Thyroid gland (tissue), 4 donors: Measurements from ENCODE around the gene CCZ1B. TPM values are rescaled to one million over a fixed set of nuclear protein-coding genes. Genes with fewer than 3 reads are reported as not detected.
A peak's percentile ranks its signal among the peaks of the same experiment; 100 is the strongest.
"Not testable (repeated sequence)": the region's sequence is repeated elsewhere in the genome, so short reads cannot be mapped to it uniquely, and the experiment has no call there.

ENCODE experiments used
- DNase-seq, 2 donors: peaks; one replicate each; pipeline ENCODE4 v3.0.0-alpha.2; 2019
- H3K27ac ChIP-seq, 3 donors: fragments of 200-600 bp; sonication (generic); 1 replicate in 2 of 3; 2 replicates in 1 of 3; pipeline ENCODE4 v1.5.1; 2016 to 2019; ENCODE audit warnings: mild to moderate bottlenecking in 1 of 3, moderate library complexity in 1 of 3
- H3K27me3 ChIP-seq: fragments of 200-600 bp; sonication (generic); one replicate; pipeline ENCODE4 v1.5.1; 2019
- H3K36me3 ChIP-seq, 2 donors: fragments of 200-600 bp; sonication (generic); one replicate each; pipeline ENCODE4 v1.5.1; 2016 to 2019
- H3K4me1 ChIP-seq, 2 donors: fragments of 200-600 bp; sonication (generic); one replicate each; pipeline ENCODE4 v1.5.1; 2017 to 2019
- H3K4me3 ChIP-seq, 3 donors: fragments of 200-600 bp; sonication (generic); replicated peaks in 1 of 3; 1 replicate in 2 of 3; 2 replicates in 1 of 3; pipeline ENCODE4 v1.5.1; 2016; ENCODE audit warnings: mild to moderate bottlenecking in 1 of 3
- H3K9me3 ChIP-seq: fragments of 200-600 bp; sonication (generic); one replicate; pipeline ENCODE4 v1.5.1; 2017
- POLR2A ChIP-seq, 2 donors: fragments of 450-650 bp; IDR thresholded peaks; one replicate each; pipeline ENCODE4 v1.6.1; 2017; ENCODE audit warnings: antibody characterized with exemption in 2 of 2, mild to moderate bottlenecking in 2 of 2, moderate library complexity in 1 of 2
- WGBS, 2 donors: methylation state at CpG; one replicate each; pipeline ENCODE4 v1.1.5; 2017; 5-methylcytosine and 5-hydroxymethylcytosine counted together
- intact Hi-C: fragments of 100-400 bp; cut with DNase I; formaldehyde crosslinking; loops from one replicate; pipeline ENCODE4 v1.15.1; 2023
- total RNA-seq, 4 donors: library from RNA; depleted of rRNA; stranded (reverse); fragments of >200 nt; gene quantifications; one replicate each; pipeline ENCODE4 v1.2.3, GENCODE V29; 2016
- TF ChIP-seq, protein P1 (sequence below), 6 experiments: fragments of 200-600 bp in 3 of 6; fragments of 450-650 bp in 3 of 6; sonication (generic) in 3 of 6; IDR thresholded peaks; one replicate each; pipeline ENCODE4 v1.5.1; 2016 to 2019; ENCODE audit warnings: antibody characterized with exemption in 6 of 6, mild to moderate bottlenecking in 2 of 6, inconsistent platforms in 1 of 6, moderate library complexity in 1 of 6

CCZ1B gene
- total RNA-seq, 4 donors from 2014 or later: 26.1 to 54.4 (median 40.8) TPM

DNA sequence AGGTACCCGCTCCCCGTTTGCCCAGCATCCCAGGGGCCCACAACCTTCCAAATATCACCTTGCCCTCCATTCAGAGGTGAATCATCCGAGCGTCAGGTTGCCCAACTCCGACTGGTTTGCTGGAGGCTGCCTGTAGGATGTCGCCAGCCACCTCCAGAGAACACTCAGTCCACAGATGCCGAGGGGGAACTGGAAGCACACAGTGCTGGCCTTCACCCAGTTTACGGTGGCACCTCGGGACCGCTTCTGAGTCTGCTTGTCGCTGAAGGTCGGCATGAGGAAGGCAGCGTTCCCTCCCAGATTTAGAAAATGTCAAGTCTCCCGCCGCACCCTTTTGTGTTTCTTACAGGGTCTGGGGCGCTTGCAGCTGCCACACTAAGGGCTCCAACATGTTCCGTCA, 27.6 kb upstream of the CCZ1B start:
- H3K4me3 ChIP-seq, H3K27ac ChIP-seq, H3K4me1 ChIP-seq, intact Hi-C loops, DNase-seq, H3K36me3 ChIP-seq, H3K27me3 ChIP-seq, H3K9me3 ChIP-seq: not testable (repeated sequence)
- 91 to 92% methylated on average over 17 of the region's 17 CpGs for WGBS, 2 donors

DNA sequence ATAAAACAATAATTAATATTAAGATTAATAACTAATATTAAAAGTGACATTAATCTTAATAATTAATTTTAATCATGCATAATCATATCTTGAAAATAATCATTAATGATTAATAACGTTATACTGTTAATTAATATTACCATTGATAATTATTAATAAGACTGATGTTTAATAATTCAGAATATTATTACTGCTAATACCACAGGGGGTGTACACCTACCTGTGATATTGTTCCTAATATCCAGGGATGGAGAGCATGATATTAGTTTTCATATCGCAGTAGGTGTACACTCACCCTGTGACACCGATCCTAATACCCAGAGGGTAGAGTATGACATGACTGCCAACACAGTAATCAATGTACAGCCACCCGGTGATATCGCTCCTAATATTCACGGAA, 23.1 kb upstream of the CCZ1B start:
- WGBS, 2 donors: 89 to 92% methylated on average over 6 of the region's 6 CpGs
- H3K36me3 ChIP-seq, H3K4me1 ChIP-seq, H3K4me3 ChIP-seq, H3K27me3 ChIP-seq, H3K27ac ChIP-seq, H3K9me3 ChIP-seq, intact Hi-C loops, DNase-seq: not testable (repeated sequence)

DNA sequence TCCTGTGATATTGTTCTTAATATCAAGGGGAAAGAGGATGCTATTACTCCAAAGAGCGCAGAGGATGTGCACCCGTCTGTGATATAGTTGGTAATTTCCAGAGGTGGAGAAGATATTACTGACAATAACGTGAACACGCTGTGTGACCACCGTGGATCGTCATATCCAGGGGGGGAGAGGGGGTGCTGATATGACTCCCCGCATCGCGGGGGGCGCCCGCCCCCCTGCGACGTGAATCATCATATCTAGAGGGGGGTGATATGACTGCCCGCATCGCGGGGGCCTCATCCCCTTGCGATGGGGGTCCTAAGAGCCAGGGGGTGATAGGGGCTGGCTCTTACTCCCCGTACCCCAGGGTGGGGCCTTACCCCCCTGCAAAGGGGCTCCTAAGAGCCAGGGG, 21.7 kb upstream of the CCZ1B start:
- WGBS, 2 donors: 76 to 81% methylated on average over 9 to 17 of the region's 18 CpGs
- H3K9me3 ChIP-seq, H3K4me1 ChIP-seq, H3K27me3 ChIP-seq, H3K27ac ChIP-seq, intact Hi-C loops, DNase-seq, H3K4me3 ChIP-seq, H3K36me3 ChIP-seq: not testable (repeated sequence)

DNA sequence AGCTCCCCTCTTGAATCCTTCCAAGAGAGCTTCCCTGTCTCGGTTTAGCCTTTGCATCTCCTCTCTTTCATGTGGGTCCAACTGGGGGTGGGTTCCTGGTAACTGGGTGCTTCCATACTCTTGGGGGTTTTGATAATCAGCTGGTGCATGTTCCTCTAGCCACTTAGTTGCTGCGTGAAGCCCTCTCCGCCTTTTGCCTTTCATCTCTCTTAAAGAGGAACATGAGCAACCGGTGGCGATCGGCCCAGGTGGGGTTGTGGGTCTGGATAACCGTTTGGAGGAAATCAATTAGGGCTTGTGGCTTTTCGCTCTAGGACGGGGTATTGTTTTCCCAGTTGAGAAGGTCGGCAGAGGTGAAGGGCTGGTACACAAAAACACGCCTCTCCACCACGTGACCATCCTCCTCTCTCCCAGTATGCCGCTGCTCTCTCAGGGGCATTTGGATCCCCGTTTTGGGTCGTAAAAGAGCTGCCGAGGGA, 19.9 kb upstream of the CCZ1B start:
- H3K4me1 ChIP-seq, intact Hi-C loops, H3K4me3 ChIP-seq, H3K36me3 ChIP-seq, H3K9me3 ChIP-seq, DNase-seq, H3K27me3 ChIP-seq, H3K27ac ChIP-seq: not testable (repeated sequence)
- 53 to 58% methylated on average over 16 of the region's 16 CpGs for WGBS, 2 donors

DNA sequence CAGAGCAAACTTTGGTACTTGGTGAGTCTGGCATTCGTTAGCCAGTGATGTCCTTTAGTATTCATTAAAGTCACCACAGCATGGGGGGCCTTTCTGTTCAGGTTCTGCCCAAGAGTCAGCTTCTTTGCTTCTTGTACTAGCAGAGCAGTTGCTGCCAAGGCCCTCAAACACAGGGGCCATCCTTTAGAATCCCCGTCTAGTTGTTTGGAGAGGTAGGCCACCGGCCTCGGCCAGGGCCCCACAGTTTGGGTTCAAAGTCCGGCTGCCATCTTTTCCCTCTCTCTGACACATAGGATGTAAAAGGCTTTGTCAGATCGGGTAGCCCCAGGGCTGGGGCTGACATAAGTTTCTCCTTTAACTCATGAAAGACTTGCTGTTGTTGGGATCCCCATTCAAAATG, 17.6 kb upstream of the CCZ1B start:
- H3K4me1 ChIP-seq, DNase-seq, H3K9me3 ChIP-seq, intact Hi-C loops, H3K27ac ChIP-seq, H3K36me3 ChIP-seq, H3K4me3 ChIP-seq, H3K27me3 ChIP-seq: not testable (repeated sequence)
- whole genome bisulfite sequencing, 2 donors: 56 to 83% methylated on average over 6 of the region's 6 CpGs

DNA sequence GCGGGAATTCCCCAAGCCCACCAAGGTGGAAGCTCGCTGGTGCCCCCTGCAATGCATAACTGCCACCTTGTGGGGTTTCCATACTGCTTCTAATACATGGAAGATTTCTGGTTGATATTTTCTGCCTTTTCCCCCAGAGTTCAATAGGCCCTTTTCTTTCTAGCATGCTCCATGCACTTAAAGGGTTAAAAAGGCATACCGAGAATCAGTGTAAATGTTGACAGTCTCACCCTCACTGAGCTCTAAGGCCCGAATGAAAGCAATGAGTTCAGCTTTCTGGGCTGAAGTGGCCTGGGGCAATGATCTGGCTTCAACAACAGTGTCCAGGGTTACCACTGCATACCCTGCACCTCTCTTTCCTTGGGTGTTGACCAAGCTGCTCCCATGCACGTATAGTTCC, 17.0 kb upstream of the CCZ1B start:
- intact Hi-C loops, H3K27ac ChIP-seq, H3K27me3 ChIP-seq, H3K9me3 ChIP-seq, H3K4me3 ChIP-seq, H3K4me1 ChIP-seq, DNase-seq, H3K36me3 ChIP-seq: not testable (repeated sequence)
- WGBS, 2 donors: 25 to 28% methylated on average over 5 of the region's 5 CpGs

DNA sequence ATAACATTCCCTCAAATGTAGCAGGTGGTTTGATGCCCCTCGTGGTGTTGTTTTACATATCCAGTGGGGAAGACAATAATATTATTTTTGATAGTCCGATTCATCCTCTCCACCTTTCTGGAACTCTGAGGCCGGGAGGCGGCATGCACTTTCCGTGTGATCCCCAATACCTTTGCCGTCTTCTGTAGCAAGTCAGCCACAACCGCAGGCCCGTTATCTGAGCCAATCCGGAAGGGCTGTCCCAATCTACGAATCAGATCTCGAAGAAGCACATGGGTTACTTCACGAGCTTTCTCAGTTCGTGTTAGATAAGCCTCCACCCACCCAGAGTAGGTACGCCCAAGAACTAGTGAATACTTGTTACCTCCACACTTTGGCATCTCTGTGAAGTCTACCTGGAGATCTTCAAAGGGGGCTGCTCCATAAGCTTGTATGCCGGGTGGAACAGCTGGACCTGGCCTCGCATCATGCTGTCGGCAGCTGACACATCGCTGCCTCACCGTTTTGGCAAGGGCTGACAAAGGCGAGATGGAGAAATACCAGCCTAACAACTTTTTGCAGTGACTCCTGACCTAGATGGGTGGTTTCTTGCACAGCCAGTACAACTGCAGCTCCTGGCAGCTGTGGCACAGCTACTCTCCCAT, 16.3 kb upstream of the CCZ1B start:
- H3K9me3 ChIP-seq, H3K36me3 ChIP-seq, H3K27ac ChIP-seq, H3K27me3 ChIP-seq, H3K4me1 ChIP-seq, intact Hi-C loops, H3K4me3 ChIP-seq: not testable (repeated sequence)
- 67 to 70% methylated on average over 20 of the region's 20 CpGs for WGBS, 2 donors
- DNase-seq: peak in 1 of 2 donors; percentile 6

DNA sequence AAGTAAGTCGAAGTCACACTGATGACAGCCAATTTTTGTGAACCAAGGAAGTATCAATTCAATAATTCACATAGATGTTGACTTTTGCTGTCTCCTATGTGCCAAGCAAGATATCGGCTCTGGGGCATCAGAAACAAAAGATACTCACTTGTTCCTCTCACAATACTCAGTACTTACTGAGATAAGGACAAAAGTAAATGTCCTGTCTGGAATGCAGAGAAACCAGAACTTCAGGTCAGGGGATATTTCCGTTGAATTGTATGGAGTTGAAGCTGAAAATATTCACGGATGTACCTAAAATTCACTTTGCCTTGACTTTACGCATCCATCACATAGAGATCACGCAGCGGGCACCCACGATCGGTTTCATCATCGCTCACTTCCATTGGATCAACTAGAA, 11.0 kb upstream of the CCZ1B start:
- DNase-seq, H3K36me3 ChIP-seq, intact Hi-C loops, H3K9me3 ChIP-seq, H3K27ac ChIP-seq, H3K27me3 ChIP-seq, H3K4me3 ChIP-seq, H3K4me1 ChIP-seq: not testable (repeated sequence)
- 76 to 79% methylated on average over 10 of the region's 10 CpGs for WGBS, 2 donors

DNA sequence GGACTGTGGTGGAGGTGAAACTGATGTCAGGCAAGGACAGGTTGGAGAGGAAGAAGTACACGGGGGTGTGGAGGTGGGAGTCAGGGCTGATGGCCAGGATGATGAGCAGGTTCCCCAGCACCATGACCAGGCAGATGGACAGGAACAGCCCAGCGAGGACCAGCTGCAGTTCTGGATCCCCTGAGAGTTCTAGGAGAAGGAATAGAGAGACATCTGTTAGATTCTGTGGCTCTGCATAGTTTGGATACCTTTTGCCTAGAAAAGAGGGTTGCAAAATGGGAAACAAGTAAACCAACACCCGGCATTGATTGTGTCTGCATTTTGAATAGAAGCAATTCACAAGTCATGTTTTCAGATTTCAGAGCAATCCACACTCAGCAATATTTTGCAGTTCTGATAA, 9.4 kb upstream of the CCZ1B start:
- H3K27me3 ChIP-seq, H3K4me3 ChIP-seq, H3K36me3 ChIP-seq, H3K27ac ChIP-seq, DNase-seq, H3K4me1 ChIP-seq, intact Hi-C loops, H3K9me3 ChIP-seq: not testable (repeated sequence)
- 42 to 66% methylated on average over 3 of the region's 3 CpGs for WGBS, 2 donors

DNA sequence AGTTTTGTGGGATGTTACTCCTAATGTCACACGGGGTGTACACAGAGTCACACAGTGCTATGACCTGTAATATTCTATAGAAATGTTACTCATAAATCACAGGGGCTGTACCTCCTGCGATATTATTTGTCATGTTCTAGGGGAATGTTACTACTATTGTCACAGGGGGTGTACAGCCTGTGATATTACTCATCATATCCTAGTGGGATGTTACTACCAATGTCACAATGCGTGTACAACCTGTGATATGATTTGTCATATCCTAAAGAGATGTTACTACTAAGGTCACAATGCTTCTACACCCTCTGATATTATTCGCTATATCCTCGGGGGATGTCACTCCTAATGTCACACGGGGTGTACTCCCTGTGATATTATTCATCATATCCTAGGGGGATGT, 7.6 kb upstream of the CCZ1B start:
- H3K4me1 ChIP-seq: no peaks in the 10 kb centered on the region
- no peak overlapping the region for H3K4me3 ChIP-seq
- no peak for DNase-seq
- no peaks in the 10 kb centered on the region for H3K36me3 ChIP-seq
- WGBS, 2 donors: 81 to 93% methylated on average over 6 of the region's 6 CpGs
- TF ChIP-seq POLR2A (IDR thresholded peaks at IDR 0.05): no peak
- TF ChIP-seq, protein P1, sequence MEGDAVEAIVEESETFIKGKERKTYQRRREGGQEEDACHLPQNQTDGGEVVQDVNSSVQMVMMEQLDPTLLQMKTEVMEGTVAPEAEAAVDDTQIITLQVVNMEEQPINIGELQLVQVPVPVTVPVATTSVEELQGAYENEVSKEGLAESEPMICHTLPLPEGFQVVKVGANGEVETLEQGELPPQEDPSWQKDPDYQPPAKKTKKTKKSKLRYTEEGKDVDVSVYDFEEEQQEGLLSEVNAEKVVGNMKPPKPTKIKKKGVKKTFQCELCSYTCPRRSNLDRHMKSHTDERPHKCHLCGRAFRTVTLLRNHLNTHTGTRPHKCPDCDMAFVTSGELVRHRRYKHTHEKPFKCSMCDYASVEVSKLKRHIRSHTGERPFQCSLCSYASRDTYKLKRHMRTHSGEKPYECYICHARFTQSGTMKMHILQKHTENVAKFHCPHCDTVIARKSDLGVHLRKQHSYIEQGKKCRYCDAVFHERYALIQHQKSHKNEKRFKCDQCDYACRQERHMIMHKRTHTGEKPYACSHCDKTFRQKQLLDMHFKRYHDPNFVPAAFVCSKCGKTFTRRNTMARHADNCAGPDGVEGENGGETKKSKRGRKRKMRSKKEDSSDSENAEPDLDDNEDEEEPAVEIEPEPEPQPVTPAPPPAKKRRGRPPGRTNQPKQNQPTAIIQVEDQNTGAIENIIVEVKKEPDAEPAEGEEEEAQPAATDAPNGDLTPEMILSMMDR (IDR thresholded peaks at IDR 0.05): no peak
- intact Hi-C loops: no loop called here
- no peaks in the 10 kb centered on the region for H3K27me3 ChIP-seq
- no peak overlapping the region for H3K27ac ChIP-seq
- no peaks in the 10 kb centered on the region for H3K9me3 ChIP-seq
